GM13977 (cell line): ENCODE results near the gene TNRC6C.

Experiments used
- DNase-seq: peaks from one replicate; pipeline ENCODE4 v3.0.0; 2012; ENCODE audit warnings: low spot score
- CTCF ChIP-seq: IDR thresholded peaks from 2 replicates; pipeline ENCODE4 v1.5.1; 2012; ENCODE audit warnings: mild to moderate bottlenecking, control low read depth; ENCODE audit not compliant: insufficient read depth; ENCODE audit errors: extremely low read depth, missing control alignments
- in situ Hi-C: fragments of 300-500 bp; cut with MboI; formaldehyde crosslinking; loops from one replicate; pipeline ENCODE4 v1.12.0; 2022; ENCODE audit warnings: low sequenced_read_pairs, low pct_unique_long_range_greater_than_20kb, mixed read lengths, inconsistent platforms; ENCODE audit not compliant: unreplicated experiment

Gene TNRC6C

GRCh38 chr17:77942112-77942988 is 16.2 kb upstream of the TNRC6C start:
- TF ChIP-seq CTCF: no peak
- no peak for DNase-seq
- in situ Hi-C loops: no loop called here

- TF ChIP-seq CTCF: no peak
- no peak for DNase-seq
- in situ Hi-C loops: no loop called here
These were observed 14.5 kb upstream of the TNRC6C start for GRCh38 chr17:77943971-77944370.

GRCh38 chr17:77944390-77945222 is 13.9 kb upstream of the TNRC6C start:
- in situ Hi-C loops: no loop called here
- no peak for TF ChIP-seq CTCF
- DNase-seq: no peak

GRCh38 chr17:77946900-77947645 is 11.4 kb upstream of the TNRC6C start:
- no peak for DNase-seq
- no peak for TF ChIP-seq CTCF
- in situ Hi-C loops: no loop called here

- no peak for DNase-seq
- no peak for TF ChIP-seq CTCF
- in situ Hi-C loops: no loop called here
These were observed 9.8 kb upstream of the TNRC6C start for GRCh38 chr17:77948690-77949114.

GRCh38 chr17:77951123-77951522 is 7.4 kb upstream of the TNRC6C start:
- no peak for TF ChIP-seq CTCF
- in situ Hi-C loops: no loop called here
- no peak for DNase-seq
